GM12878 (cell line): Measurements from ENCODE around the gene SLC47A2. TPM values are rescaled to one million over a fixed set of nuclear protein-coding genes. Genes with fewer than 3 reads are reported as not detected.

Source experiments
- ATAC-seq: fragments of 200-7000 bp; cut with Tn5 transposase; 3 replicates; pipeline ENCODE4 v1.9.1; 2020; ENCODE audit warnings: mild to moderate bottlenecking, moderate library complexity
- BruUV-seq: library from RNA; stranded (reverse); fragments of 400-500 nt; replicated peaks from 2 replicates; lab custom pipeline; 2021; lab: Mats Ljungman, UMichigan
- CTCF ChIA-PET: fragments of 300-600 bp; sonication (Branson Sonifier 250); formaldehyde crosslinking; extraction: SDS; loops from one replicate; lab custom pipeline; 2021; ENCODE audit warnings: inconsistent platforms; lab: Yijun Ruan, JAX
- POLR2A ChIA-PET: fragments of 350-600 bp; formaldehyde crosslinking; extraction: SDS; loops from one replicate; lab custom pipeline; 2021; ENCODE audit warnings: inconsistent platforms; lab: Charles Lee
- RAD21 ChIA-PET: fragments of 300-600 bp; sonication (Branson Sonifier 250); formaldehyde crosslinking; loops from one replicate; lab custom pipeline; 2023; ENCODE audit warnings: antibody characterized with exemption; ENCODE audit not compliant: unreplicated experiment; lab: Charles Lee
- SMC1A ChIA-PET: fragments of 300-600 bp; sonication (Branson Sonifier 250); formaldehyde crosslinking; loops from one replicate; lab custom pipeline; 2023; ENCODE audit not compliant: unreplicated experiment, uncharacterized antibody; lab: Charles Lee
- DNase-seq: peaks from one replicate; pipeline ENCODE4 v3.0.0-alpha.2; 2011; ENCODE audit warnings: low read depth, low spot score
- FAIRE-seq: peaks from 3 replicates; lab custom pipeline; 2011; peaks lifted over from hg19 to GRCh38; lab: Jason Lieb, UNC
- H2AFZ ChIP-seq: 2 replicates; pipeline ENCODE4 v1.6.0; 2011; ENCODE audit warnings: low read depth, low read length, control low read depth; ENCODE audit not compliant: control insufficient read depth
- H3K27ac ChIP-seq: 2 replicates; pipeline ENCODE4 v1.5.1; 2011; ENCODE audit warnings: control low read depth; ENCODE audit not compliant: control insufficient read depth, insufficient read depth
- H3K27me3 ChIP-seq, 2 experiments: replicated peaks in 1 of 2; 2 replicates each; pipeline versions ENCODE4 v1.6.0 to v1.6.1; 2011; ENCODE audit warnings: low read length in 1 of 2; ENCODE audit not compliant: control insufficient read depth in 2 of 2, insufficient read depth in 2 of 2
- H3K36me3 ChIP-seq, 2 experiments: 2 replicates each; pipeline ENCODE4 v1.5.1; 2011; ENCODE audit warnings: low read length in 1 of 2; ENCODE audit not compliant: control insufficient read depth in 2 of 2, insufficient read depth in 2 of 2
- H3K4me1 ChIP-seq: 2 replicates; pipeline ENCODE4 v1.6.1; 2011; ENCODE audit warnings: mild to moderate bottlenecking, low read length, moderate library complexity, mixed read lengths; ENCODE audit not compliant: control insufficient read depth, insufficient read depth
- H3K4me2 ChIP-seq: 2 replicates; pipeline ENCODE4 v1.6.0; 2011; ENCODE audit warnings: control low read depth; ENCODE audit not compliant: control insufficient read depth, insufficient read depth
- H3K4me3 ChIP-seq: fragments of 200-600 bp; sonication (generic); 2 replicates; pipeline ENCODE4 v1.5.1; 2016
- H3K79me2 ChIP-seq: 2 replicates; pipeline ENCODE4 v1.6.0; 2011; ENCODE audit warnings: low read length; ENCODE audit not compliant: control insufficient read depth, insufficient read depth
- H3K9ac ChIP-seq: 2 replicates; pipeline ENCODE4 v1.8.0; 2011; ENCODE audit warnings: low read length, control low read depth, mixed read lengths; ENCODE audit not compliant: control insufficient read depth, insufficient read depth
- H3K9me3 ChIP-seq: replicated peaks from 3 replicates; pipeline ENCODE4 v1.5.1; 2011; ENCODE audit warnings: mild to moderate bottlenecking, low read length; ENCODE audit not compliant: control insufficient read depth, insufficient read depth
- H4K20me1 ChIP-seq: 2 replicates; pipeline ENCODE4 v1.6.0; 2011; ENCODE audit not compliant: control insufficient read depth, insufficient read depth
- ETV6 ChIP-seq, 2 experiments: fragments of 450-650 bp in 1 of 2; IDR thresholded peaks in 1 of 2; conservative IDR thresholded peaks in 1 of 2; 2 replicates each; pipeline ENCODE4 v1.6.1; 2014; ENCODE audit warnings: antibody characterized with exemption in 1 of 2, borderline replicate concordance in 1 of 2, low read depth in 1 of 2, mild to moderate bottlenecking in 1 of 2, moderate library complexity in 1 of 2
- HDAC2 ChIP-seq: fragments of 200-600 bp; sonication (generic); IDR thresholded peaks from 2 replicates; pipeline ENCODE4 v1.6.1; 2017
- MTA2 ChIP-seq: fragments of 450-650 bp; IDR thresholded peaks from 2 replicates; pipeline ENCODE4 v1.6.1; 2016; ENCODE audit warnings: low read depth, mild to moderate bottlenecking, moderate library complexity
- POLR2AphosphoS2 ChIP-seq: IDR thresholded peaks from 2 replicates; pipeline ENCODE4 v1.6.1; 2011; ENCODE audit warnings: low read depth, mild to moderate bottlenecking, low read length, improper control_type of control experiment, moderate library complexity
- SMARCA5 ChIP-seq: fragments of 450-650 bp; IDR thresholded peaks from 2 replicates; pipeline ENCODE4 v1.6.1; 2017; ENCODE audit warnings: mild to moderate bottlenecking
- TBL1XR1 ChIP-seq: IDR thresholded peaks from 2 replicates; pipeline ENCODE4 v1.6.1; 2012; ENCODE audit warnings: low read depth, low read length, improper control_type of control experiment
- ZNF217 ChIP-seq: fragments of 450-650 bp; IDR thresholded peaks from 2 replicates; pipeline ENCODE4 v1.6.1; 2017; ENCODE audit warnings: antibody characterized with exemption, mild to moderate bottlenecking
- ZNF622 ChIP-seq: fragments of 450-650 bp; IDR thresholded peaks from 2 replicates; pipeline ENCODE4 v1.6.1; 2017; ENCODE audit warnings: mild to moderate bottlenecking, inconsistent platforms
- WGBS: methylation state at CpG from one replicate; pipeline ENCODE4 v1.1.6; 2016; ENCODE audit warnings: low lambda C conversion rate; ENCODE audit not compliant: insufficient replicate concordance, insufficient coverage; ENCODE audit errors: missing lambda C conversion rate; 5-methylcytosine and 5-hydroxymethylcytosine counted together
- in situ Hi-C: fragments of 300-500 bp; cut with MboI; formaldehyde crosslinking; loops from 9 replicates; pipeline ENCODE4 v1.14.3; 2018; ENCODE audit warnings: mixed read lengths
- intact Hi-C: fragments of 100-400 bp; cut with micrococcal nuclease; formaldehyde crosslinking; loops from one replicate; pipeline ENCODE4 v1.14.2; 2022; ENCODE audit not compliant: unreplicated experiment
- polyA plus RNA-seq, 11 experiments: library from polyadenylated mRNA; depleted of rRNA in 4 of 11; unstranded in 6 of 11; stranded (reverse) in 5 of 11; fragments of >200 nt; fragmentation: Nextera tagmentation in 4 of 11; fragmentation: Illumina TruSeq in 1 of 11; extraction: Ambion mirVana in 4 of 11; extraction: Trizol in 1 of 11; gene quantifications; 1 replicate in 1 of 11; 2 replicates in 10 of 11; pipeline versions ENCODE4 v1.2.1 to v1.2.3, GENCODE V29; 2011 to 2016; ENCODE audit warnings: inconsistent platforms in 2 of 11, missing spikeins in 2 of 11, low read depth in 1 of 11
- total RNA-seq, 4 experiments: library from RNA; depleted of rRNA in 3 of 4; stranded (reverse); fragments of >200 nt in 3 of 4; fragmentation: Illumina TruSeq in 1 of 4; extraction: Trizol in 1 of 4; gene quantifications; 2 replicates each; pipeline versions ENCODE4 v1.2.1 to v1.2.3, GENCODE V29; 2013 to 2021
- TF ChIP-seq, protein P1 (sequence below): IDR thresholded peaks from 2 replicates; pipeline ENCODE4 v1.6.1; 2011; ENCODE audit warnings: borderline replicate concordance, low read depth, mild to moderate bottlenecking, moderate library complexity, low read length; ENCODE audit not compliant: insufficient read depth, poor library complexity, severe bottlenecking

Gene SLC47A2
- total and polyA plus RNA-seq, 10 of the 15 experiments (the other 5 are each of a cell fraction or from before 2014, with no cell fraction given), result not detected

DNA sequence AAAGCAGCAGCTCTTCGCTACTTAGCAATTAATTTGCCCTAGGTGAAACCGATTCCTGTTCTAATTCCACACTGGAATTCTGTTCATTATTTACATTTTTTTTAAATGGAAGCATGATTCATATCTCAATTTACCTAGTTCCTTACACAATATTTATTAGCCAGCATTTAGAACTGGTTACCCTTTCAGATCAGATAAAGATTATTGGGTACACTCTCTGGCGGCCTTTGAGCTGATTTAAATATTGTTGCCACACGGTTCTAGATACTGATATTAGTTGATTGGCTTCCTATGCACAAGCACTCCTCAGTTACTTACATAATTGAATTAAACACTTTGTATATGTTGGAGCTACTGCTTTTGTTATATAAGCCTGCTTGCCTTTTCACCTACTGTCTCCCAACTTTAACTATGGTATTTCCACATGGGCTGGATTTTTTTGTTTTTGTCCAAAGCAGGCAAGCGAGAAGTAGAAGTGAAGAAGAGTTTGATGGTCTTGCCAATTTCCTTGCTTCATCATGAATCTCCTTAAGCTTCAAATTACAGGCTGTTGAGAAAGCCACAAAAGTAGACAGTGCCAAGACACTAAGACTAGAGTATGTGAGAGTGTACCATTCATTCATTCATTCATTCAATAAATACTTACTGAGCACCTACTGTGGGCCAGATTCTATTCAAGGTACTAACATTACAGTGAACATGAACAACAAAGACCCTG, 71.7 kb downstream of the SLC47A2 start:
- ChIA-PET CTCF (interaction anchor here (0.6 to 1.9 kb wide), 9 partner anchors 9 to 282 kb away, joined by 3 to 8 read pairs (median 3); partner anchors contain the start of gene B9D1), RAD21 (no interaction called here), SMC1A (interaction anchor here (1.1 to 1.7 kb wide), 2 partner anchors 11 to 107 kb away, joined by 3 to 5 read pairs; no protein-coding TSS in a partner anchor), POLR2A (interaction anchor here (0.5 kb wide), 1 partner anchor 349 kb away, joined by 6 read pairs; no protein-coding TSS in a partner anchor)
- in situ Hi-C loops (no loop called here), intact Hi-C loops (loop anchor here (5.0 to 10.0 kb wide), 3 partner anchors 123 to 280 kb away; partner anchors contain the start of gene B9D1)
- FAIRE-seq, result no peak
- H3K4me1 ChIP-seq, result peaks cover 8% of the 10 kb centered on the region; the same call in 1 of the 2 replicates
- WGBS, result 46% methylated on average over 5 of the region's 5 CpGs
- no peaks in the 10 kb centered on the region for H3K9me3 ChIP-seq
- no peak overlapping the region for H3K27ac ChIP-seq
- TF ChIP-seq SMARCA5, result no peak
- no peak for TF ChIP-seq ZNF217
- TF ChIP-seq POLR2AphosphoS2, result no peak
- no peak for TF ChIP-seq TBL1XR1
- TF ChIP-seq, protein P1, sequence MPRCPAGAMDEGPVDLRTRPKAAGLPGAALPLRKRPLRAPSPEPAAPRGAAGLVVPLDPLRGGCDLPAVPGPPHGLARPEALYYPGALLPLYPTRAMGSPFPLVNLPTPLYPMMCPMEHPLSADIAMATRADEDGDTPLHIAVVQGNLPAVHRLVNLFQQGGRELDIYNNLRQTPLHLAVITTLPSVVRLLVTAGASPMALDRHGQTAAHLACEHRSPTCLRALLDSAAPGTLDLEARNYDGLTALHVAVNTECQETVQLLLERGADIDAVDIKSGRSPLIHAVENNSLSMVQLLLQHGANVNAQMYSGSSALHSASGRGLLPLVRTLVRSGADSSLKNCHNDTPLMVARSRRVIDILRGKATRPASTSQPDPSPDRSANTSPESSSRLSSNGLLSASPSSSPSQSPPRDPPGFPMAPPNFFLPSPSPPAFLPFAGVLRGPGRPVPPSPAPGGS, result no peak
- no peak for TF ChIP-seq HDAC2
- no peak for TF ChIP-seq ZNF622
- no peak for TF ChIP-seq ETV6 (conservative IDR thresholded peaks at IDR 0.05 in 1 of 2, IDR thresholded peaks at IDR 0.05 in 1 of 2; ENCODE audit: borderline replicate concordance in 1 of 2, low read depth in 1 of 2)
- no peak for TF ChIP-seq MTA2
- no peak for ATAC-seq
- peaks cover 7% of the 10 kb centered on the region for H3K79me2 ChIP-seq
- H3K27me3 ChIP-seq, result no peaks in the 10 kb centered on the region
- BruUV-seq, result no TSS peak
- no peak for DNase-seq
- H4K20me1 ChIP-seq, result no peaks in the 10 kb centered on the region
- H3K4me2 ChIP-seq, result no peak overlapping the region
- no peaks in the 10 kb centered on the region for H3K36me3 ChIP-seq
- H3K4me3 ChIP-seq, result no peak overlapping the region
- H2AFZ ChIP-seq, result no peak overlapping the region
- H3K9ac ChIP-seq, result no peak overlapping the region
